ENCODE measurements around the gene CD4.

DNA sequence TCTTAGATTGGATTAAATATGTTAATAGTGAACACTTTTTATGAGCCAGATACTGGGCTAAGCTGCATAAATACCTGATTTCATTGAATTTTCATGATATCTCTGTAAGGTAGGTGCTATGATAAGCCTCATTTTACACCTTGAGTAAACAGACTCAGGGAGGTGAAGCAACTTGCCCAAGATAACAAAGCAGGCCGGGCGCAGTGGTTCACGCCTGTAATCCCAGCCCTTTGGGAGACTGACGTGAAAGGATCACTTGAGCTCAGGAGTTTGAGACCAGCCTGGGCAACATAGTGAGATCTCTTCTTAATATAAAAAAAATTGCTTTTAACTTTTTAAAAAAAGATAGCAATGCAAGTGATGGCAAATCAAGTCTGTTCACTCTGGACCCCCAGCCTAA, 52.7 kb downstream of the CD4 start:
- TF ChIP-seq POLR2AphosphoS5 (IDR thresholded peaks at IDR 0.05) (no peak), EP300 (IDR thresholded peaks at IDR 0.05) (no peak), POLR2A (IDR thresholded peaks at IDR 0.05) (no peak)
- TF ChIP-seq, protein P1, sequence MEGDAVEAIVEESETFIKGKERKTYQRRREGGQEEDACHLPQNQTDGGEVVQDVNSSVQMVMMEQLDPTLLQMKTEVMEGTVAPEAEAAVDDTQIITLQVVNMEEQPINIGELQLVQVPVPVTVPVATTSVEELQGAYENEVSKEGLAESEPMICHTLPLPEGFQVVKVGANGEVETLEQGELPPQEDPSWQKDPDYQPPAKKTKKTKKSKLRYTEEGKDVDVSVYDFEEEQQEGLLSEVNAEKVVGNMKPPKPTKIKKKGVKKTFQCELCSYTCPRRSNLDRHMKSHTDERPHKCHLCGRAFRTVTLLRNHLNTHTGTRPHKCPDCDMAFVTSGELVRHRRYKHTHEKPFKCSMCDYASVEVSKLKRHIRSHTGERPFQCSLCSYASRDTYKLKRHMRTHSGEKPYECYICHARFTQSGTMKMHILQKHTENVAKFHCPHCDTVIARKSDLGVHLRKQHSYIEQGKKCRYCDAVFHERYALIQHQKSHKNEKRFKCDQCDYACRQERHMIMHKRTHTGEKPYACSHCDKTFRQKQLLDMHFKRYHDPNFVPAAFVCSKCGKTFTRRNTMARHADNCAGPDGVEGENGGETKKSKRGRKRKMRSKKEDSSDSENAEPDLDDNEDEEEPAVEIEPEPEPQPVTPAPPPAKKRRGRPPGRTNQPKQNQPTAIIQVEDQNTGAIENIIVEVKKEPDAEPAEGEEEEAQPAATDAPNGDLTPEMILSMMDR (IDR thresholded peaks at IDR 0.05) = no peak

All from upper lobe of left lung (tissue), 4 donors.